WERI-Rb-1 (cell line): ENCODE results near the gene KLLN.
A peak's percentile ranks its signal among the peaks of the same experiment; 100 is the strongest.
"Not testable (repeated sequence)": the region's sequence is repeated elsewhere in the genome, so short reads cannot be mapped to it uniquely, and the experiment has no call there.

Experiments used
- DNase-seq: peaks from one replicate; pipeline ENCODE4 v3.0.0-alpha.2; 2020
- H3K27ac ChIP-seq: fragments of 250-450 bp; sonication (Bioruptor Pico); 2 replicates; pipeline ENCODE4 v1.5.1; 2020; ENCODE audit warnings: mild to moderate bottlenecking, moderate library complexity
- H3K27me3 ChIP-seq: fragments of 250-450 bp; sonication (Bioruptor Pico); 2 replicates; pipeline ENCODE4 v1.5.1; 2021; ENCODE audit warnings: mild to moderate bottlenecking, low read depth, moderate library complexity; ENCODE audit not compliant: insufficient read depth, severe bottlenecking
- H3K36me3 ChIP-seq: fragments of 250-450 bp; sonication (Bioruptor Pico); 2 replicates; pipeline ENCODE4 v1.5.1; 2020; ENCODE audit warnings: mild to moderate bottlenecking, moderate library complexity
- H3K4me3 ChIP-seq: 2 replicates; pipeline ENCODE4 v1.5.1; 2011; ENCODE audit warnings: low read depth, mild to moderate bottlenecking, control low read depth, low read length
- H3K9me3 ChIP-seq: fragments of 250-450 bp; sonication (Bioruptor Pico); 2 replicates; pipeline ENCODE4 v1.5.1; 2021; ENCODE audit warnings: mild to moderate bottlenecking, moderate library complexity; ENCODE audit not compliant: severe bottlenecking
- CTCF ChIP-seq: IDR thresholded peaks from 2 replicates; pipeline ENCODE4 v1.5.1; 2011; ENCODE audit warnings: low read depth, mild to moderate bottlenecking, control low read depth, inconsistent platforms, low read length

The KLLN gene

GRCh38 chr10:87867453-87867852, 4.1 kb upstream of the KLLN start:
- no peaks in the 10 kb centered on the region for H3K36me3 ChIP-seq
- no peaks in the 10 kb centered on the region for H3K9me3 ChIP-seq
- H3K4me3 ChIP-seq, result no peak overlapping the region
- H3K27me3 ChIP-seq, result no peaks in the 10 kb centered on the region
- no peak for DNase-seq
- TF ChIP-seq CTCF, result no peak
- H3K27ac ChIP-seq, result no peak overlapping the region

- no peak for DNase-seq
- H3K27me3 ChIP-seq, result no peaks in the 10 kb centered on the region
- no peak overlapping the region for H3K27ac ChIP-seq
- H3K4me3 ChIP-seq, result peak overlapping the region; percentile 68
- H3K36me3 ChIP-seq, result no peaks in the 10 kb centered on the region
- no peak for TF ChIP-seq CTCF
- H3K9me3 ChIP-seq, result no peaks in the 10 kb centered on the region
Measured at GRCh38 chr10:87866412-87866974, 3.2 kb upstream of the KLLN start.

- H3K36me3 ChIP-seq, result no peaks in the 10 kb centered on the region
- no peak for DNase-seq
- TF ChIP-seq CTCF, result no peak
- H3K9me3 ChIP-seq, result no peaks in the 10 kb centered on the region
- H3K27ac ChIP-seq, result peak overlapping the region; percentile 74
- peak overlapping the region; percentile 68 for H3K4me3 ChIP-seq
- H3K27me3 ChIP-seq, result no peaks in the 10 kb centered on the region
Measured at GRCh38 chr10:87865241-87865881, 2.0 kb upstream of the KLLN start.

- Histone ChIP-seq H3K27me3 (no peaks in the 10 kb centered on the region), H3K4me3 (peak overlapping the region; percentile 68), H3K27ac (peak overlapping the region; percentile 74), H3K9me3 (no peaks in the 10 kb centered on the region), H3K36me3 (no peaks in the 10 kb centered on the region)
- no peak for TF ChIP-seq CTCF
- DNase-seq, result peak; percentile 10
Measured at GRCh38 chr10:87864496-87865059, 1.2 kb upstream of the KLLN start.

GRCh38 chr10:87863951-87864495, 690 bp upstream of the KLLN start:
- not testable (repeated sequence) for H3K27me3 ChIP-seq, H3K36me3 ChIP-seq, H3K9me3 ChIP-seq
- peak overlapping the region; percentile 68 for H3K4me3 ChIP-seq
- peak overlapping the region; percentile 88 for H3K27ac ChIP-seq
- peak; percentile 27 for DNase-seq

- Histone ChIP-seq H3K27me3 (no peaks in the 10 kb centered on the region), H3K27ac (peak overlapping the region; percentile 88), H3K36me3 (no peaks in the 10 kb centered on the region), H3K4me3 (peak overlapping the region; percentile 68), H3K9me3 (no peaks in the 10 kb centered on the region)
- DNase-seq, result peak; percentile 50
- no peak for TF ChIP-seq CTCF
Measured at GRCh38 chr10:87862679-87863052, 667 bp downstream of the KLLN start.
